Thoracic aorta (tissue), 2 donors: ENCODE results near the gene TMED5. TPM values are rescaled to one million over a fixed set of nuclear protein-coding genes. Genes with fewer than 3 reads are reported as not detected.

Experiments
- ATAC-seq: fragments of 150-250 bp; one replicate; pipeline ENCODE4 v1.8.0; 2017; ENCODE audit warnings: low read depth; ENCODE audit not compliant: insufficient number of reproducible peaks, low FRiP score
- DNase-seq: peaks from one replicate; pipeline ENCODE4 v3.0.0-alpha.2; 2020; ENCODE audit warnings: low spot score
- H3K27ac ChIP-seq, 2 donors: fragments of 200-600 bp; sonication (generic); 1 replicate in 1 of 2; 2 replicates in 1 of 2; pipeline ENCODE4 v1.5.1; 2016; ENCODE audit warnings: mild to moderate bottlenecking in 2 of 2, moderate library complexity in 2 of 2
- H3K27me3 ChIP-seq: fragments of 200-600 bp; sonication (generic); replicated peaks from 2 replicates; pipeline ENCODE4 v1.6.0; 2016; ENCODE audit warnings: mild to moderate bottlenecking; ENCODE audit not compliant: insufficient read depth
- H3K36me3 ChIP-seq: fragments of 200-600 bp; sonication (generic); one replicate; pipeline ENCODE4 v1.5.1; 2016
- H3K4me1 ChIP-seq, 2 donors: fragments of 200-600 bp; sonication (generic); 1 replicate in 1 of 2; 2 replicates in 1 of 2; pipeline versions ENCODE4 v1.5.1 to v1.6.0; 2016; ENCODE audit warnings: low read depth in 2 of 2, mild to moderate bottlenecking in 1 of 2; ENCODE audit not compliant: control insufficient read depth in 1 of 2
- H3K4me3 ChIP-seq: fragments of 200-600 bp; sonication (generic); 2 replicates; pipeline ENCODE4 v1.5.1; 2016; ENCODE audit warnings: mild to moderate bottlenecking
- H3K9me3 ChIP-seq: fragments of 200-600 bp; sonication (generic); 2 replicates; pipeline ENCODE4 v1.5.1; 2016
- CTCF ChIP-seq: fragments of 200-600 bp; sonication (generic); IDR thresholded peaks from one replicate; pipeline ENCODE4 v1.5.1; 2019; ENCODE audit warnings: antibody characterized with exemption
- total RNA-seq, 2 donors: library from RNA; depleted of rRNA; stranded (reverse); fragments of >200 nt; gene quantifications; one replicate each; pipeline versions ENCODE4 v1.1.0 to v1.2.3, GENCODE V29; 2016

TMED5 gene
- total RNA-seq, 2 donors from 2014 or later, result 45.2 to 93.3 TPM

GRCh38 chr1:93140106-93140505 lies 40.1 kb downstream of the TMED5 start:
- no peak for DNase-seq
- Histone ChIP-seq H3K36me3 (peaks cover 13% of the 10 kb centered on the region), H3K4me3 (no peak overlapping the region), H3K4me1 (peaks cover 0 to 9% of the 10 kb centered on the region in 2 donors), H3K27me3 (no peaks in the 10 kb centered on the region), H3K9me3 (no peaks in the 10 kb centered on the region), H3K27ac (no peak overlapping the region)
- TF ChIP-seq CTCF, result no peak
- no peak for ATAC-seq

GRCh38 chr1:93137604-93138292 lies 42.5 kb downstream of the TMED5 start:
- Histone ChIP-seq H3K4me1 (peaks cover 0 to 4% of the 10 kb centered on the region in 2 donors), H3K36me3 (peaks cover 13% of the 10 kb centered on the region), H3K9me3 (no peaks in the 10 kb centered on the region), H3K27ac (no peak overlapping the region), H3K4me3 (no peak overlapping the region), H3K27me3 (no peaks in the 10 kb centered on the region)
- TF ChIP-seq CTCF, result no peak
- DNase-seq (no peak), ATAC-seq (no peak)

GRCh38 chr1:93136445-93136844 lies 43.8 kb downstream of the TMED5 start:
- Histone ChIP-seq H3K9me3 (no peaks in the 10 kb centered on the region), H3K36me3 (peaks cover 13% of the 10 kb centered on the region), H3K4me3 (no peak overlapping the region), H3K27ac (no peak overlapping the region), H3K27me3 (no peaks in the 10 kb centered on the region), H3K4me1 (no peaks in the 10 kb centered on the region)
- no peak for DNase-seq
- ATAC-seq, result no peak
- TF ChIP-seq CTCF, result no peak

GRCh38 chr1:93132638-93133037 lies 47.6 kb downstream of the TMED5 start:
- H3K36me3 ChIP-seq, result peaks cover 13% of the 10 kb centered on the region
- H3K4me3 ChIP-seq, result no peak overlapping the region
- DNase-seq, result no peak
- H3K27me3 ChIP-seq, result no peaks in the 10 kb centered on the region
- no peak for TF ChIP-seq CTCF
- H3K27ac ChIP-seq, result no peak overlapping the region
- no peaks in the 10 kb centered on the region for H3K9me3 ChIP-seq
- ATAC-seq, result no peak
- no peaks in the 10 kb centered on the region for H3K4me1 ChIP-seq

- H3K27ac ChIP-seq, result no peak overlapping the region
- no peaks in the 10 kb centered on the region for H3K4me1 ChIP-seq
- no peaks in the 10 kb centered on the region for H3K36me3 ChIP-seq
- no peak overlapping the region for H3K4me3 ChIP-seq
- no peak for TF ChIP-seq CTCF
- no peaks in the 10 kb centered on the region for H3K9me3 ChIP-seq
- no peaks in the 10 kb centered on the region for H3K27me3 ChIP-seq
- no peak for ATAC-seq
- DNase-seq, result no peak
Measured at GRCh38 chr1:93129507-93130099, 50.6 kb downstream of the TMED5 start.
